Measurements from ENCODE around the gene TJP2.

Gene TJP2

GRCh38 chr9:69237702-69238295 lies 63.7 kb downstream of the TJP2 start:
- DNase-seq: no peak

- no peak for DNase-seq
Observed at GRCh38 chr9:69243116-69243515, 69.0 kb downstream of the TJP2 start.

GRCh38 chr9:69246629-69247028 lies 72.6 kb downstream of the TJP2 start:
- DNase-seq: no peak

- DNase-seq: no peak
Observed at GRCh38 chr9:69248005-69248404, 73.9 kb downstream of the TJP2 start.

- DNase-seq: no peak
Observed at GRCh38 chr9:69249337-69249736, 75.3 kb downstream of the TJP2 start.

GRCh38 chr9:69250681-69251080 lies 76.6 kb downstream of the TJP2 start:
- no peak for DNase-seq

- no peak for DNase-seq
Observed at GRCh38 chr9:69252436-69252835, 78.4 kb downstream of the TJP2 start.

GRCh38 chr9:69253057-69253456 lies 79.0 kb downstream of the TJP2 start:
- no peak for DNase-seq

GRCh38 chr9:69254223-69254622 lies 80.1 kb downstream of the TJP2 start:
- no peak for DNase-seq

GRCh38 chr9:69255591-69255990 lies 81.5 kb downstream of the TJP2 start:
- DNase-seq: no peak

- DNase-seq: no peak
Observed at GRCh38 chr9:69258551-69258950, 84.5 kb downstream of the TJP2 start.

GRCh38 chr9:69260161-69260560 lies 86.1 kb downstream of the TJP2 start:
- no peak for DNase-seq

GRCh38 chr9:69261636-69262035 lies 87.6 kb downstream of the TJP2 start:
- DNase-seq: no peak

GRCh38 chr9:69264526-69264925 lies 90.4 kb downstream of the TJP2 start:
- DNase-seq: no peak

- DNase-seq: no peak
Observed at GRCh38 chr9:69265891-69266290, 91.8 kb downstream of the TJP2 start.

- DNase-seq: no peak
Observed at GRCh38 chr9:69272212-69272611, 98.1 kb downstream of the TJP2 start.

GRCh38 chr9:69273161-69273560 lies 99.1 kb downstream of the TJP2 start:
- DNase-seq: no peak

GRCh38 chr9:69276775-69277174 lies 102.7 kb downstream of the TJP2 start:
- DNase-seq: no peak

- DNase-seq: no peak
Observed at GRCh38 chr9:69279084-69279731, 105.1 kb downstream of the TJP2 start.

- DNase-seq: no peak
Observed at GRCh38 chr9:69279733-69280132, 105.7 kb downstream of the TJP2 start.

- DNase-seq: no peak
Observed at GRCh38 chr9:69283003-69283402, 108.9 kb downstream of the TJP2 start.

GRCh38 chr9:69292078-69292477 lies 118.0 kb downstream of the TJP2 start:
- no peak for DNase-seq

- no peak for DNase-seq
Observed at GRCh38 chr9:69293156-69293555, 119.1 kb downstream of the TJP2 start.

- no peak for DNase-seq
Observed at GRCh38 chr9:69295872-69296552, 121.9 kb downstream of the TJP2 start.

Data from AML-193 (cell line).